ENCODE data around the gene LY9.
"Not testable (repeated sequence)": the region's sequence is repeated elsewhere in the genome, so short reads cannot be mapped to it uniquely, and the experiment has no call there.

LY9 gene

GRCh38 chr1:160774886-160775719, 20.9 kb upstream of the LY9 start:
- DNase-seq: no peak

GRCh38 chr1:160776178-160776577, 19.8 kb upstream of the LY9 start:
- DNase-seq: no peak

GRCh38 chr1:160777486-160778089, 18.4 kb upstream of the LY9 start:
- no peak for DNase-seq

- DNase-seq: no peak
Observed at GRCh38 chr1:160778976-160779375, 17.0 kb upstream of the LY9 start.

GRCh38 chr1:160779626-160780397, 16.2 kb upstream of the LY9 start:
- DNase-seq: peak; percentile 74

GRCh38 chr1:160780398-160780755, 15.6 kb upstream of the LY9 start:
- DNase-seq: no peak

GRCh38 chr1:160781186-160781766, 14.7 kb upstream of the LY9 start:
- DNase-seq: no peak

GRCh38 chr1:160781914-160782689, 13.9 kb upstream of the LY9 start:
- no peak for DNase-seq

- DNase-seq: not testable (repeated sequence)
Observed at GRCh38 chr1:160782988-160783765, 12.8 kb upstream of the LY9 start.

- no peak for DNase-seq
Observed at GRCh38 chr1:160789051-160789701, 6.8 kb upstream of the LY9 start.

GRCh38 chr1:160789702-160790611, 6.0 kb upstream of the LY9 start:
- DNase-seq: no peak

GRCh38 chr1:160794376-160794775, 1.6 kb upstream of the LY9 start:
- DNase-seq: no peak

GRCh38 chr1:160797271-160797709, 1.3 kb downstream of the LY9 start:
- DNase-seq: no peak

GRCh38 chr1:160797861-160798273, 1.9 kb downstream of the LY9 start:
- DNase-seq: no peak

- no peak for DNase-seq
Observed at GRCh38 chr1:160798439-160798838, 2.5 kb downstream of the LY9 start.

- DNase-seq: no peak
Observed at GRCh38 chr1:160799641-160800040, 3.7 kb downstream of the LY9 start.

GRCh38 chr1:160800142-160800541, 4.2 kb downstream of the LY9 start:
- no peak for DNase-seq

- DNase-seq: no peak
Observed at GRCh38 chr1:160800645-160801408, 4.9 kb downstream of the LY9 start.
